Pancreas (tissue), 10 donors: ENCODE measurements around the gene LSAMP. TPM values are rescaled to one million over a fixed set of nuclear protein-coding genes. Genes with fewer than 3 reads are reported as not detected.

Experiments used
- ATAC-seq, 4 donors: fragments of 200-7000 bp; cut with Tn5 transposase; one replicate each; pipeline versions ENCODE4 v1.8.0 to v1.9.1; 2020; ENCODE audit warnings: mild to moderate bottlenecking in 4 of 4, moderate library complexity in 4 of 4
- DNase-seq, 6 donors: peaks; one replicate each; pipeline ENCODE4 v3.0.0-alpha.2; 2020
- FAIRE-seq: peaks from 2 replicates; lab custom pipeline; 2012; peaks lifted over from hg19 to GRCh38; lab: Jason Lieb, UNC
- H3K27ac ChIP-seq, 4 donors: fragments of 200-600 bp; sonication (generic); 1 replicate in 3 of 4; 2 replicates in 1 of 4; pipeline versions ENCODE4 v1.5.0 to v1.8.0; 2020
- H3K27me3 ChIP-seq, 4 donors: fragments of 200-600 bp; one replicate each; pipeline ENCODE4 v1.8.0; 2021
- H3K36me3 ChIP-seq, 3 donors: fragments of 200-600 bp; sonication (generic) in 1 of 3; one replicate each; pipeline versions ENCODE4 v1.5.0 to v1.8.0; 2020 to 2021
- H3K4me1 ChIP-seq, 3 donors: fragments of 200-600 bp; one replicate each; pipeline ENCODE4 v1.8.0; 2021
- H3K4me3 ChIP-seq, 4 donors: fragments of 200-600 bp; sonication (generic) in 2 of 4; one replicate each; pipeline versions ENCODE4 v1.5.0 to v1.8.0; 2020 to 2021
- H3K9me3 ChIP-seq, 4 donors: fragments of 200-600 bp; one replicate each; pipeline ENCODE4 v1.8.0; 2021
- CTCF ChIP-seq, 4 donors: fragments of 200-600 bp; sonication (generic) in 3 of 4; IDR thresholded peaks; one replicate each; pipeline versions ENCODE4 v1.5.0 to v1.8.0; 2021; ENCODE audit warnings: antibody characterized with exemption in 4 of 4
- WGBS, 2 donors: extraction: QIAGEN DNeasy Blood & Tissue Kit; methylation state at CpG; one replicate each; pipeline ENCODE4 v1.1.7; 2013; 5-methylcytosine and 5-hydroxymethylcytosine counted together
- intact Hi-C, 3 donors: fragments of 100-400 bp; cut with DNase I; formaldehyde crosslinking; loops; one replicate each; pipeline versions ENCODE4 v1.11.1 to v1.14.2; 2022
- polyA plus RNA-seq, 2 donors: library from polyadenylated mRNA; stranded (reverse); fragments of 200-250 nt; gene quantifications; one replicate each; pipeline ENCODE4 v1.2.3, GENCODE V29; 2013
- total RNA-seq, 6 donors: library from RNA; stranded (reverse); fragmentation: NEBNext Ultra II Directional in 4 of 6; extraction: Animal tissue kit (Norgen Biotek cat#: 25700) in 4 of 6; gene quantifications; one replicate each; pipeline versions ENCODE4 v1.2.1 to v1.2.4, GENCODE V29; 2021 to 2023
- donor health status: healthy with polysubstance abuse.
- donor health status: DM: no; HTN: no; CAD: no; lungs with moderate emphysema.
- donor health status: DM: no; HTN: no; CAD: no.
- donor health status: control.
- donor health status: control.
- donor health status: Bipolar disorder and iron deficiency.
- donor health status: DM: yes; HTN: yes; CAD: no.
- donor health status: DM: no; HTN: no; CAD: no.
- donor health status: DM: no; HTN: no; CAD: no.
- donor health status: DM: yes; HTN: yes; CAD: no.

The LSAMP gene
- total and polyA plus RNA-seq, 8 donors: 0.51 to 5.5 (median 1.5) TPM

DNA sequence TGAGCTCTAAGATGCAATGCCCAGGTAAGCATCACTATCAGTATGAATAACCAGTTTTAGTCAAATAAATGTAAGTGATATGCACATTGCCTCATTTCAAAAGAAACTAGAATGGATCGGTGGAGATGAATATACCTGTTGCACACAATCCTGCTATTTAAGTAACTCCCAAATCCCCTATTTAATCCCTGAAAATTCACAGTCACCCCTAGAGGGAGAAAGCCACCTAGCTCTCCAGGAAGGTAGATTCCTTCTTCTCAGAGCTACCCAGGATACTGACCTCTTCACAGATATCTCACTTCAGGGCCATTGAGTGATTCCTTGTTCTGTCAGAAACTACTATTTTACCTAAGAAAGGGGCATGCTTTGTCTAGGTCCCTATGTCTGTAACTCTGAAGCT lies 11.7 kb downstream of the LSAMP start:
- no peak for TF ChIP-seq CTCF (IDR thresholded peaks at IDR 0.05)
- H3K27me3 ChIP-seq: no peaks in the 10 kb centered on the region
- FAIRE-seq (no peak), DNase-seq (no peak), ATAC-seq (no peak)
- H3K4me1 ChIP-seq: no peaks in the 10 kb centered on the region
- H3K9me3 ChIP-seq: no peaks in the 10 kb centered on the region
- no peak overlapping the region for H3K27ac ChIP-seq
- H3K36me3 ChIP-seq: no peaks in the 10 kb centered on the region
- WGBS, 2 donors: 74 to 77% methylated on average over 1 of the region's 1 CpG
- H3K4me3 ChIP-seq: no peak overlapping the region
- intact Hi-C loops: no loop called here

DNA sequence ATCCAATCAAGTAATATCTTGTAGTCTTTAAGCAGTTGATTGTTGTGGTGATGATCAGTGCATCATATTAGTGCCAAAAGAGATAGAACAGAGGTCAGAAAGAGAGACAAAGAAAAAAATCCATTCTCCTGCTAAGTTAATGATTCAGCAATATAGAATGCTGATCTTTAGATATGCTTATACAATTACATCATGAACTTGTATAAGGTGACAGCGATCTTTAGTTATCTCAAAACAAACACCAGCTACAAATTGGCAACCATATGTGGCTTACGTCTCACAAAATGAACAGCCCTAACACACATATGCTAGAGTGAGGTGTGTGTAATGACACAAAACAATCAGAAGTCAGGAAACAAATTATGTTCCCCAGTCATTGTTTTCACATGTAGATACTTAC lies 12.5 kb downstream of the LSAMP start:
- DNase-seq (no peak), FAIRE-seq (no peak), ATAC-seq (no peak)
- Histone ChIP-seq H3K36me3 (no peaks in the 10 kb centered on the region), H3K27ac (no peak overlapping the region), H3K27me3 (no peaks in the 10 kb centered on the region), H3K4me1 (no peaks in the 10 kb centered on the region), H3K9me3 (no peaks in the 10 kb centered on the region), H3K4me3 (no peak overlapping the region)
- intact Hi-C loops: no loop called here
- WGBS, 2 donors: 23 to 27% methylated on average over 2 of the region's 2 CpGs
- no peak for TF ChIP-seq CTCF (IDR thresholded peaks at IDR 0.05)

- WGBS, 2 donors: 71 to 74% methylated on average over 6 of the region's 6 CpGs
- no peaks in the 10 kb centered on the region for H3K27me3 ChIP-seq
- no peak for ATAC-seq
Measured at GRCh38 chr3:116429479-116430269, 15.6 kb downstream of the LSAMP start.

GRCh38 chr3:116426036-116426435 lies 19.3 kb downstream of the LSAMP start:
- Histone ChIP-seq H3K4me3 (no peak overlapping the region), H3K27me3 (no peaks in the 10 kb centered on the region), H3K9me3 (no peaks in the 10 kb centered on the region), H3K36me3 (no peaks in the 10 kb centered on the region), H3K27ac (no peak overlapping the region), H3K4me1 (no peaks in the 10 kb centered on the region)
- WGBS, 2 donors: 78 to 85% methylated on average over 8 of the region's 8 CpGs
- TF ChIP-seq CTCF (IDR thresholded peaks at IDR 0.05): no peak
- intact Hi-C loops: no loop called here
- no peak for DNase-seq
- ATAC-seq: no peak
- no peak for FAIRE-seq

More at GRCh38 chr3:116429479-116430269, 15.6 kb downstream of the LSAMP start:
- intact Hi-C loops: no loop called here
- Histone ChIP-seq H3K4me1 (no peaks in the 10 kb centered on the region), H3K4me3 (no peak overlapping the region), H3K27ac (no peak overlapping the region), H3K9me3 (no peaks in the 10 kb centered on the region), H3K36me3 (no peaks in the 10 kb centered on the region)
- DNase-seq (no peak), FAIRE-seq (no peak)
- TF ChIP-seq CTCF (IDR thresholded peaks at IDR 0.05): no peak

DNA sequence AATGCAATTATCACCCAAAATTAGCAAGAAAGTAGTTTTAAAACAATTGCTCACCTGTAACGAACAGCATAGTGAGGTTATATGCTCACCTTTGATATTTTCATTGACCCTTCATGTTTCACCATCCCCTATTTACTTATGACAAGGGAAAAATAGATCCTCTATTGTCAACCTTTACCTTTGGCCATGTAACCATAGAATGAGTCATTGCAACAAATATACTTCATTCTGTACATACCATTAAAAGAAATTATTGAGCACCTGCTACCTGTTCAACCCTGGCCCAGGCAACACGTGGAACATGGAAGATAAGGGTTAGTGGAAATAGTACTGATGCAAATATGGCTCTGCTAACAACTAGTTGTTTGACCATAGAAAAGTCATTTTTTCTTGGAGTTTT lies 20.2 kb downstream of the LSAMP start:
- Histone ChIP-seq H3K36me3 (no peaks in the 10 kb centered on the region), H3K4me1 (no peaks in the 10 kb centered on the region), H3K9me3 (no peaks in the 10 kb centered on the region), H3K27ac (no peak overlapping the region), H3K27me3 (no peaks in the 10 kb centered on the region), H3K4me3 (no peak overlapping the region)
- TF ChIP-seq CTCF (IDR thresholded peaks at IDR 0.05): no peak
- DNase-seq (no peak), FAIRE-seq (no peak), ATAC-seq (peak in 1 of 4 donors; percentile 26)
- WGBS, 2 donors: 38 to 43% methylated on average over 2 of the region's 2 CpGs
- intact Hi-C loops: no loop called here
